Stimulated activated CD8-positive, alpha-beta memory T cell treated with anti-CD3 and anti-CD28 coated beads, Interleukin-2, amount 100 ng/mL, for 48 hours (primary cell): ENCODE measurements around the gene PPP1R3G.
"Not testable (repeated sequence)": the region's sequence is repeated elsewhere in the genome, so short reads cannot be mapped to it uniquely, and the experiment has no call there.

ENCODE experiments used
- DNase-seq, 2 donors: peaks; one replicate each; pipeline ENCODE4 v3.0.0-alpha.2; 2020; ENCODE audit warnings: low read depth in 2 of 2

Gene PPP1R3G

GRCh38 chr6:5084781-5085647, at the start of gene PPP1R3G:
PPP1R3G (plus strand) TSS chr6:5085341; CDS start chr6:5085486, 145 bp downstream.
- no peak for DNase-seq

- no peak for DNase-seq
Observed at GRCh38 chr6:5036269-5036668, 48.9 kb upstream of the PPP1R3G start.

GRCh38 chr6:5041955-5042354, 43.2 kb upstream of the PPP1R3G start:
- DNase-seq: no peak

- DNase-seq: no peak
Observed at GRCh38 chr6:5042436-5042835, 42.7 kb upstream of the PPP1R3G start.

- no peak for DNase-seq
Observed at GRCh38 chr6:5044866-5045265, 40.3 kb upstream of the PPP1R3G start.

GRCh38 chr6:5045416-5045815, 39.7 kb upstream of the PPP1R3G start:
- no peak for DNase-seq

GRCh38 chr6:5046430-5046829, 38.7 kb upstream of the PPP1R3G start:
- no peak for DNase-seq

- no peak for DNase-seq
Observed at GRCh38 chr6:5050009-5050408, 35.1 kb upstream of the PPP1R3G start.

GRCh38 chr6:5051394-5051793, 33.7 kb upstream of the PPP1R3G start:
- DNase-seq: no peak

GRCh38 chr6:5053038-5053437, 32.1 kb upstream of the PPP1R3G start:
- no peak for DNase-seq

- no peak for DNase-seq
Observed at GRCh38 chr6:5053864-5054244, 31.3 kb upstream of the PPP1R3G start.

- DNase-seq: no peak
Observed at GRCh38 chr6:5054245-5054873, 30.8 kb upstream of the PPP1R3G start.

GRCh38 chr6:5055118-5055517, 30.0 kb upstream of the PPP1R3G start:
- no peak for DNase-seq

GRCh38 chr6:5058254-5058653, 26.9 kb upstream of the PPP1R3G start:
- no peak for DNase-seq

GRCh38 chr6:5059036-5059896, 25.9 kb upstream of the PPP1R3G start:
- no peak for DNase-seq

GRCh38 chr6:5060439-5060838, 24.7 kb upstream of the PPP1R3G start:
- not testable (repeated sequence) for DNase-seq

- DNase-seq: no peak
Observed at GRCh38 chr6:5061152-5061551, 24.0 kb upstream of the PPP1R3G start.

- DNase-seq: no peak
Observed at GRCh38 chr6:5063617-5064016, 21.5 kb upstream of the PPP1R3G start.

GRCh38 chr6:5066456-5067093, 18.6 kb upstream of the PPP1R3G start:
- no peak for DNase-seq

GRCh38 chr6:5067305-5067704, 17.8 kb upstream of the PPP1R3G start:
- DNase-seq: no peak

GRCh38 chr6:5068153-5068751, 16.9 kb upstream of the PPP1R3G start:
- DNase-seq: no peak
